HEK293 (cell line): ENCODE results near the gene BIN2.

Experiments
- GFI1B ChIP-seq: fragments of 450-650 bp; formaldehyde crosslinking; IDR thresholded peaks from 2 replicates; pipeline ENCODE4 v1.5.1; 2016; ENCODE audit warnings: missing biosample characterization, missing genetic modification characterization
- PRDM1 ChIP-seq: fragments of 450-650 bp; formaldehyde crosslinking; IDR thresholded peaks from 2 replicates; pipeline ENCODE4; 2016; ENCODE audit warnings: missing biosample characterization, missing genetic modification characterization
- TCF7L2 ChIP-seq: IDR thresholded peaks from 2 replicates; pipeline ENCODE4 v1.6.1; 2011; ENCODE audit warnings: low read depth, mild to moderate bottlenecking, inconsistent platforms, low read length, moderate library complexity, borderline replicate concordance
- ZBTB7A ChIP-seq: fragments of 450-650 bp; formaldehyde crosslinking; IDR thresholded peaks from 2 replicates; pipeline ENCODE4 v1.5.1; 2016; ENCODE audit warnings: low read depth, missing biosample characterization, missing genetic modification characterization
- ZFHX2 ChIP-seq: fragments of 450-650 bp; formaldehyde crosslinking; conservative IDR thresholded peaks from 2 replicates; pipeline ENCODE4 v1.5.1; 2016; ENCODE audit warnings: missing biosample characterization, missing genetic modification characterization
- ZIC2 ChIP-seq: fragments of 450-650 bp; formaldehyde crosslinking; IDR thresholded peaks from 2 replicates; pipeline ENCODE4 v1.5.1; 2016; ENCODE audit warnings: missing biosample characterization, missing genetic modification characterization
- ZNF112 ChIP-seq: fragments of 450-650 bp; formaldehyde crosslinking; IDR thresholded peaks from 2 replicates; pipeline ENCODE4 v1.5.0; 2017; ENCODE audit warnings: missing biosample characterization, missing genetic modification characterization
- ZNF132 ChIP-seq: fragments of 450-650 bp; formaldehyde crosslinking; IDR thresholded peaks from 2 replicates; pipeline ENCODE4 v1.5.1; 2017; ENCODE audit warnings: missing biosample characterization, missing genetic modification characterization, borderline replicate concordance
- ZNF138 ChIP-seq: fragments of 450-650 bp; formaldehyde crosslinking; IDR thresholded peaks from 2 replicates; pipeline ENCODE4 v1.5.1; 2016; ENCODE audit warnings: missing biosample characterization, missing genetic modification characterization, borderline replicate concordance
- ZNF510 ChIP-seq: fragments of 450-650 bp; formaldehyde crosslinking; IDR thresholded peaks from 2 replicates; pipeline ENCODE4 v1.5.1; 2018; ENCODE audit warnings: mild to moderate bottlenecking, missing genetic modification characterization, missing biosample characterization; ENCODE audit not compliant: insufficient replicate concordance
- ZNF529 ChIP-seq: fragments of 450-650 bp; formaldehyde crosslinking; IDR thresholded peaks from 2 replicates; pipeline ENCODE4 v1.5.1; 2017; ENCODE audit warnings: missing genetic modification characterization, missing biosample characterization; ENCODE audit not compliant: insufficient replicate concordance
- ZNF621 ChIP-seq: fragments of 450-650 bp; formaldehyde crosslinking; IDR thresholded peaks from 2 replicates; pipeline ENCODE4 v1.5.1; 2017; ENCODE audit warnings: missing biosample characterization, missing genetic modification characterization
- TF ChIP-seq, protein P1 (sequence below): fragments of 450-650 bp; formaldehyde crosslinking; IDR thresholded peaks from 2 replicates; pipeline ENCODE4 v1.5.1; 2016; ENCODE audit warnings: missing biosample characterization, missing genetic modification characterization
- TF ChIP-seq, protein P2 (sequence below): fragments of 450-650 bp; IDR thresholded peaks from 2 replicates; pipeline ENCODE4 v1.5.1; 2018; ENCODE audit warnings: missing biosample characterization, mild to moderate bottlenecking, missing genetic modification characterization

GRCh38 chr12:51330186-51330585 lies 6.2 kb upstream of the BIN2 start:
- TF ChIP-seq, protein P1, sequence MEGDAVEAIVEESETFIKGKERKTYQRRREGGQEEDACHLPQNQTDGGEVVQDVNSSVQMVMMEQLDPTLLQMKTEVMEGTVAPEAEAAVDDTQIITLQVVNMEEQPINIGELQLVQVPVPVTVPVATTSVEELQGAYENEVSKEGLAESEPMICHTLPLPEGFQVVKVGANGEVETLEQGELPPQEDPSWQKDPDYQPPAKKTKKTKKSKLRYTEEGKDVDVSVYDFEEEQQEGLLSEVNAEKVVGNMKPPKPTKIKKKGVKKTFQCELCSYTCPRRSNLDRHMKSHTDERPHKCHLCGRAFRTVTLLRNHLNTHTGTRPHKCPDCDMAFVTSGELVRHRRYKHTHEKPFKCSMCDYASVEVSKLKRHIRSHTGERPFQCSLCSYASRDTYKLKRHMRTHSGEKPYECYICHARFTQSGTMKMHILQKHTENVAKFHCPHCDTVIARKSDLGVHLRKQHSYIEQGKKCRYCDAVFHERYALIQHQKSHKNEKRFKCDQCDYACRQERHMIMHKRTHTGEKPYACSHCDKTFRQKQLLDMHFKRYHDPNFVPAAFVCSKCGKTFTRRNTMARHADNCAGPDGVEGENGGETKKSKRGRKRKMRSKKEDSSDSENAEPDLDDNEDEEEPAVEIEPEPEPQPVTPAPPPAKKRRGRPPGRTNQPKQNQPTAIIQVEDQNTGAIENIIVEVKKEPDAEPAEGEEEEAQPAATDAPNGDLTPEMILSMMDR (tag by site-specific recombination): no peak
- TF ChIP-seq ZNF510 (tag by site-specific recombination) (no peak), ZIC2 (tag by site-specific recombination) (no peak), ZNF138 (tag by site-specific recombination) (no peak), ZNF112 (tag by site-specific recombination) (no peak), TCF7L2 (no peak), ZBTB7A (tag by site-specific recombination) (no peak), ZNF529 (tag by site-specific recombination) (no peak), ZNF621 (tag by site-specific recombination) (no peak), PRDM1 (no peak), ZNF132 (tag by site-specific recombination) (no peak), GFI1B (tag by site-specific recombination) (no peak), ZFHX2 (tag by site-specific recombination) (no peak)
- TF ChIP-seq, protein P2, sequence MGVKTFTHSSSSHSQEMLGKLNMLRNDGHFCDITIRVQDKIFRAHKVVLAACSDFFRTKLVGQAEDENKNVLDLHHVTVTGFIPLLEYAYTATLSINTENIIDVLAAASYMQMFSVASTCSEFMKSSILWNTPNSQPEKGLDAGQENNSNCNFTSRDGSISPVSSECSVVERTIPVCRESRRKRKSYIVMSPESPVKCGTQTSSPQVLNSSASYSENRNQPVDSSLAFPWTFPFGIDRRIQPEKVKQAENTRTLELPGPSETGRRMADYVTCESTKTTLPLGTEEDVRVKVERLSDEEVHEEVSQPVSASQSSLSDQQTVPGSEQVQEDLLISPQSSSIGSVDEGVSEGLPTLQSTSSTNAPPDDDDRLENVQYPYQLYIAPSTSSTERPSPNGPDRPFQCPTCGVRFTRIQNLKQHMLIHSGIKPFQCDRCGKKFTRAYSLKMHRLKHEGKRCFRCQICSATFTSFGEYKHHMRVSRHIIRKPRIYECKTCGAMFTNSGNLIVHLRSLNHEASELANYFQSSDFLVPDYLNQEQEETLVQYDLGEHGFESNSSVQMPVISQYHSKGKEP (tag by site-specific recombination): no peak
